ENCODE data around the gene EID2B. TPM values are rescaled to one million over a fixed set of nuclear protein-coding genes. Genes with fewer than 3 reads are reported as not detected.

The EID2B gene
- total and polyA plus RNA-seq, 2 of the 8 experiments (the other 6 are each of a cell fraction or from before 2014, with no cell fraction given), result 2.1 to 2.4 TPM

DNA sequence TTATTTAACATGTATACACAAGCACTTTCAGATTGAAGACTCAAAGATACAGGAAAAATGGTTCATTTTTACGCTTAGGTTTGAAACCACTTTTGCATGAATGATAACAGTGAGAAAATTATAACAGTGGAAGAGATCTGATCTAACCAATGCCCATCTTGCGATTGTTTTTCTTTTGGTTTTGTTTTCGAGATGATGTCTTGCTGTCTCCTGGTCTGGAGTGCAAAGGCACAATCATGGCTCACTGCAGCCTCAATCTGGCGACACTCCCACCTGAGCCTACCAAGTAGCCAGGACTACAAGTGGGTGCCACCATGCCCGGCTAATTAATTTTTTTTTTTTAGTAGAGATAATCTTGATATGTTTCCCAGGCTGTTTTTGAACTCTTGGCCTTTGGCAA, 17.5 kb upstream of the EID2B start (continued):
- TF ChIP-seq, protein P1, sequence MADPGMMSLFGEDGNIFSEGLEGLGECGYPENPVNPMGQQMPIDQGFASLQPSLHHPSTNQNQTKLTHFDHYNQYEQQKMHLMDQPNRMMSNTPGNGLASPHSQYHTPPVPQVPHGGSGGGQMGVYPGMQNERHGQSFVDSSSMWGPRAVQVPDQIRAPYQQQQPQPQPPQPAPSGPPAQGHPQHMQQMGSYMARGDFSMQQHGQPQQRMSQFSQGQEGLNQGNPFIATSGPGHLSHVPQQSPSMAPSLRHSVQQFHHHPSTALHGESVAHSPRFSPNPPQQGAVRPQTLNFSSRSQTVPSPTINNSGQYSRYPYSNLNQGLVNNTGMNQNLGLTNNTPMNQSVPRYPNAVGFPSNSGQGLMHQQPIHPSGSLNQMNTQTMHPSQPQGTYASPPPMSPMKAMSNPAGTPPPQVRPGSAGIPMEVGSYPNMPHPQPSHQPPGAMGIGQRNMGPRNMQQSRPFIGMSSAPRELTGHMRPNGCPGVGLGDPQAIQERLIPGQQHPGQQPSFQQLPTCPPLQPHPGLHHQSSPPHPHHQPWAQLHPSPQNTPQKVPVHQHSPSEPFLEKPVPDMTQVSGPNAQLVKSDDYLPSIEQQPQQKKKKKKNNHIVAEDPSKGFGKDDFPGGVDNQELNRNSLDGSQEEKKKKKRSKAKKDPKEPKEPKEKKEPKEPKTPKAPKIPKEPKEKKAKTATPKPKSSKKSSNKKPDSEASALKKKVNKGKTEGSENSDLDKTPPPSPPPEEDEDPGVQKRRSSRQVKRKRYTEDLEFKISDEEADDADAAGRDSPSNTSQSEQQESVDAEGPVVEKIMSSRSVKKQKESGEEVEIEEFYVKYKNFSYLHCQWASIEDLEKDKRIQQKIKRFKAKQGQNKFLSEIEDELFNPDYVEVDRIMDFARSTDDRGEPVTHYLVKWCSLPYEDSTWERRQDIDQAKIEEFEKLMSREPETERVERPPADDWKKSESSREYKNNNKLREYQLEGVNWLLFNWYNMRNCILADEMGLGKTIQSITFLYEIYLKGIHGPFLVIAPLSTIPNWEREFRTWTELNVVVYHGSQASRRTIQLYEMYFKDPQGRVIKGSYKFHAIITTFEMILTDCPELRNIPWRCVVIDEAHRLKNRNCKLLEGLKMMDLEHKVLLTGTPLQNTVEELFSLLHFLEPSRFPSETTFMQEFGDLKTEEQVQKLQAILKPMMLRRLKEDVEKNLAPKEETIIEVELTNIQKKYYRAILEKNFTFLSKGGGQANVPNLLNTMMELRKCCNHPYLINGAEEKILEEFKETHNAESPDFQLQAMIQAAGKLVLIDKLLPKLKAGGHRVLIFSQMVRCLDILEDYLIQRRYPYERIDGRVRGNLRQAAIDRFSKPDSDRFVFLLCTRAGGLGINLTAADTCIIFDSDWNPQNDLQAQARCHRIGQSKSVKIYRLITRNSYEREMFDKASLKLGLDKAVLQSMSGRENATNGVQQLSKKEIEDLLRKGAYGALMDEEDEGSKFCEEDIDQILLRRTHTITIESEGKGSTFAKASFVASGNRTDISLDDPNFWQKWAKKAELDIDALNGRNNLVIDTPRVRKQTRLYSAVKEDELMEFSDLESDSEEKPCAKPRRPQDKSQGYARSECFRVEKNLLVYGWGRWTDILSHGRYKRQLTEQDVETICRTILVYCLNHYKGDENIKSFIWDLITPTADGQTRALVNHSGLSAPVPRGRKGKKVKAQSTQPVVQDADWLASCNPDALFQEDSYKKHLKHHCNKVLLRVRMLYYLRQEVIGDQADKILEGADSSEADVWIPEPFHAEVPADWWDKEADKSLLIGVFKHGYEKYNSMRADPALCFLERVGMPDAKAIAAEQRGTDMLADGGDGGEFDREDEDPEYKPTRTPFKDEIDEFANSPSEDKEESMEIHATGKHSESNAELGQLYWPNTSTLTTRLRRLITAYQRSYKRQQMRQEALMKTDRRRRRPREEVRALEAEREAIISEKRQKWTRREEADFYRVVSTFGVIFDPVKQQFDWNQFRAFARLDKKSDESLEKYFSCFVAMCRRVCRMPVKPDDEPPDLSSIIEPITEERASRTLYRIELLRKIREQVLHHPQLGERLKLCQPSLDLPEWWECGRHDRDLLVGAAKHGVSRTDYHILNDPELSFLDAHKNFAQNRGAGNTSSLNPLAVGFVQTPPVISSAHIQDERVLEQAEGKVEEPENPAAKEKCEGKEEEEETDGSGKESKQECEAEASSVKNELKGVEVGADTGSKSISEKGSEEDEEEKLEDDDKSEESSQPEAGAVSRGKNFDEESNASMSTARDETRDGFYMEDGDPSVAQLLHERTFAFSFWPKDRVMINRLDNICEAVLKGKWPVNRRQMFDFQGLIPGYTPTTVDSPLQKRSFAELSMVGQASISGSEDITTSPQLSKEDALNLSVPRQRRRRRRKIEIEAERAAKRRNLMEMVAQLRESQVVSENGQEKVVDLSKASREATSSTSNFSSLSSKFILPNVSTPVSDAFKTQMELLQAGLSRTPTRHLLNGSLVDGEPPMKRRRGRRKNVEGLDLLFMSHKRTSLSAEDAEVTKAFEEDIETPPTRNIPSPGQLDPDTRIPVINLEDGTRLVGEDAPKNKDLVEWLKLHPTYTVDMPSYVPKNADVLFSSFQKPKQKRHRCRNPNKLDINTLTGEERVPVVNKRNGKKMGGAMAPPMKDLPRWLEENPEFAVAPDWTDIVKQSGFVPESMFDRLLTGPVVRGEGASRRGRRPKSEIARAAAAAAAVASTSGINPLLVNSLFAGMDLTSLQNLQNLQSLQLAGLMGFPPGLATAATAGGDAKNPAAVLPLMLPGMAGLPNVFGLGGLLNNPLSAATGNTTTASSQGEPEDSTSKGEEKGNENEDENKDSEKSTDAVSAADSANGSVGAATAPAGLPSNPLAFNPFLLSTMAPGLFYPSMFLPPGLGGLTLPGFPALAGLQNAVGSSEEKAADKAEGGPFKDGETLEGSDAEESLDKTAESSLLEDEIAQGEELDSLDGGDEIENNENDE (IDR thresholded peaks at IDR 0.05; ENCODE audit: insufficient replicate concordance, low read length), result no peak
- TF ChIP-seq TCF12 (IDR thresholded peaks at IDR 0.05; ENCODE audit: low read depth, low read length) (no peak), RNF2 (IDR thresholded peaks at IDR 0.05; ENCODE audit: borderline replicate concordance, low read depth, low read length, missing control alignments, poor library complexity, severe bottlenecking) (no peak), CHD2 (IDR thresholded peaks at IDR 0.05; ENCODE audit: low read length) (no peak), CEBPB (IDR thresholded peaks at IDR 0.05; ENCODE audit: low read depth, low read length) (no peak), CBX5 (IDR thresholded peaks at IDR 0.05; ENCODE audit: low read depth, low read length) (no peak)
- TF ChIP-seq, protein P2, sequence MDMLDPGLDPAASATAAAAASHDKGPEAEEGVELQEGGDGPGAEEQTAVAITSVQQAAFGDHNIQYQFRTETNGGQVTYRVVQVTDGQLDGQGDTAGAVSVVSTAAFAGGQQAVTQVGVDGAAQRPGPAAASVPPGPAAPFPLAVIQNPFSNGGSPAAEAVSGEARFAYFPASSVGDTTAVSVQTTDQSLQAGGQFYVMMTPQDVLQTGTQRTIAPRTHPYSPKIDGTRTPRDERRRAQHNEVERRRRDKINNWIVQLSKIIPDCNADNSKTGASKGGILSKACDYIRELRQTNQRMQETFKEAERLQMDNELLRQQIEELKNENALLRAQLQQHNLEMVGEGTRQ (IDR thresholded peaks at IDR 0.05; ENCODE audit: low read length), result no peak
- TF ChIP-seq, protein P3, sequence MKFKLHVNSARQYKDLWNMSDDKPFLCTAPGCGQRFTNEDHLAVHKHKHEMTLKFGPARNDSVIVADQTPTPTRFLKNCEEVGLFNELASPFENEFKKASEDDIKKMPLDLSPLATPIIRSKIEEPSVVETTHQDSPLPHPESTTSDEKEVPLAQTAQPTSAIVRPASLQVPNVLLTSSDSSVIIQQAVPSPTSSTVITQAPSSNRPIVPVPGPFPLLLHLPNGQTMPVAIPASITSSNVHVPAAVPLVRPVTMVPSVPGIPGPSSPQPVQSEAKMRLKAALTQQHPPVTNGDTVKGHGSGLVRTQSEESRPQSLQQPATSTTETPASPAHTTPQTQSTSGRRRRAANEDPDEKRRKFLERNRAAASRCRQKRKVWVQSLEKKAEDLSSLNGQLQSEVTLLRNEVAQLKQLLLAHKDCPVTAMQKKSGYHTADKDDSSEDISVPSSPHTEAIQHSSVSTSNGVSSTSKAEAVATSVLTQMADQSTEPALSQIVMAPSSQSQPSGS (IDR thresholded peaks at IDR 0.05; ENCODE audit: low read length), result no peak
